Measurements from ENCODE around the gene SIGLEC11. TPM values are rescaled to one million over a fixed set of nuclear protein-coding genes. Genes with fewer than 3 reads are reported as not detected.

SIGLEC11 gene
- total RNA-seq, 2 donors from 2014 or later = 0.19 to 2.2 TPM

- H3K9me3 ChIP-seq = no peaks in the 10 kb centered on the region
- no peak for TF ChIP-seq CTCF (IDR thresholded peaks at IDR 0.05)
- H3K27me3 ChIP-seq = no peaks in the 10 kb centered on the region
- H3K36me3 ChIP-seq = peaks cover 79% of the 10 kb centered on the region
- peak overlapping the region in 1 of 2 donors; percentile 75 for H3K27ac ChIP-seq
- no peak for DNase-seq (ENCODE audit: low spot score)
- peaks cover 0 to 16% of the 10 kb centered on the region in 2 donors for H3K4me1 ChIP-seq
- no peak overlapping the region for H3K4me3 ChIP-seq
Measured at GRCh38 chr19:50003254-50003788, 42.3 kb upstream of the SIGLEC11 start.

- no peak for DNase-seq (ENCODE audit: low spot score)
- Histone ChIP-seq H3K4me1 (peaks cover 0 to 16% of the 10 kb centered on the region in 2 donors), H3K4me3 (no peak overlapping the region), H3K36me3 (peaks cover 71% of the 10 kb centered on the region), H3K27ac (no peak overlapping the region), H3K27me3 (no peaks in the 10 kb centered on the region), H3K9me3 (no peaks in the 10 kb centered on the region)
- TF ChIP-seq CTCF (IDR thresholded peaks at IDR 0.05) = no peak
Measured at GRCh38 chr19:50002386-50002960, 41.5 kb upstream of the SIGLEC11 start.

GRCh38 chr19:50001775-50002174 is 40.8 kb upstream of the SIGLEC11 start:
- peaks cover 70% of the 10 kb centered on the region for H3K36me3 ChIP-seq
- no peaks in the 10 kb centered on the region for H3K9me3 ChIP-seq
- H3K27me3 ChIP-seq = no peaks in the 10 kb centered on the region
- TF ChIP-seq CTCF (IDR thresholded peaks at IDR 0.05) = no peak
- H3K27ac ChIP-seq = no peak overlapping the region
- no peak for DNase-seq (ENCODE audit: low spot score)
- no peak overlapping the region for H3K4me3 ChIP-seq
- peaks cover 0 to 16% of the 10 kb centered on the region in 2 donors for H3K4me1 ChIP-seq

- no peak for TF ChIP-seq CTCF (IDR thresholded peaks at IDR 0.05)
- DNase-seq (ENCODE audit: low spot score) = no peak
- no peak overlapping the region for H3K4me3 ChIP-seq
- peaks cover 0 to 16% of the 10 kb centered on the region in 2 donors for H3K4me1 ChIP-seq
- H3K27ac ChIP-seq = no peak overlapping the region
- H3K36me3 ChIP-seq = peaks cover 70% of the 10 kb centered on the region
- H3K9me3 ChIP-seq = no peaks in the 10 kb centered on the region
- H3K27me3 ChIP-seq = no peaks in the 10 kb centered on the region
Measured at GRCh38 chr19:50000841-50001557, 40.0 kb upstream of the SIGLEC11 start.

- H3K36me3 ChIP-seq = peaks cover 70% of the 10 kb centered on the region
Measured at GRCh38 chr19:50000038-50000840, 39.3 kb upstream of the SIGLEC11 start.

More at GRCh38 chr19:50000038-50000840, 39.3 kb upstream of the SIGLEC11 start:
- no peak overlapping the region for H3K27ac ChIP-seq
- H3K27me3 ChIP-seq = no peaks in the 10 kb centered on the region
- H3K4me3 ChIP-seq = no peak overlapping the region
- no peak for DNase-seq (ENCODE audit: low spot score)
- H3K4me1 ChIP-seq = peaks cover 0 to 16% of the 10 kb centered on the region in 2 donors
- TF ChIP-seq CTCF (IDR thresholded peaks at IDR 0.05) = no peak
- no peaks in the 10 kb centered on the region for H3K9me3 ChIP-seq

All from right atrium auricular region (tissue), 2 donors.